ENCODE data around the gene PLXDC1.
"Not testable (repeated sequence)": the region's sequence is repeated elsewhere in the genome, so short reads cannot be mapped to it uniquely, and the experiment has no call there.

PLXDC1 gene

GRCh38 chr17:39126436-39126835, 25.0 kb downstream of the PLXDC1 start:
- no peaks in the 10 kb centered on the region for H3K79me2 ChIP-seq (ENCODE audit: control insufficient read depth, insufficient read depth, low read length)
- H3K4me3 ChIP-seq (ENCODE audit: low read length) = no peak overlapping the region
- no peak overlapping the region for H3K4me2 ChIP-seq (ENCODE audit: low read length)
- no peaks in the 10 kb centered on the region for H3K4me1 ChIP-seq (ENCODE audit: control insufficient read depth, low read depth, low read length)
- no peak overlapping the region for H2AK5ac ChIP-seq (ENCODE audit: low read length)
- no peak overlapping the region for H2BK5ac ChIP-seq (ENCODE audit: low read length)
- H3K36me3 ChIP-seq (ENCODE audit: control insufficient read depth, insufficient read depth, low read length) = no peaks in the 10 kb centered on the region
- no peak overlapping the region for H2BK120ac ChIP-seq (ENCODE audit: low read depth, low read length)
- no peaks in the 10 kb centered on the region for H3K79me1 ChIP-seq (ENCODE audit: low read length)
- no peaks in the 10 kb centered on the region for H3K27me3 ChIP-seq (ENCODE audit: insufficient read depth, low read length, poor library complexity)
- no peak overlapping the region for H4K8ac ChIP-seq (ENCODE audit: low read depth, low read length)
- no peak overlapping the region for H3K23ac ChIP-seq (ENCODE audit: low read length)
- H3K9ac ChIP-seq (ENCODE audit: low read length) = no peak overlapping the region
- no peak overlapping the region for H3K4ac ChIP-seq (ENCODE audit: low read depth, low read length)
- no peak overlapping the region for H4K5ac ChIP-seq (ENCODE audit: low read length)
- no peak for DNase-seq
- no peak overlapping the region for H3K27ac ChIP-seq (ENCODE audit: low read depth, low read length)
- H3K56ac ChIP-seq (ENCODE audit: low read length) = no peak overlapping the region
- no CpG with 5 or more reads among the region's 6 CpGs for WGBS (ENCODE audit: extremely low coverage, insufficient coverage, low lambda C conversion rate)
- H3K18ac ChIP-seq (ENCODE audit: low read length) = no peak overlapping the region
- H2BK15ac ChIP-seq (replicated peaks; ENCODE audit: low read depth) = no peak overlapping the region

- Histone ChIP-seq H4K5ac (ENCODE audit: low read length) (no peak overlapping the region), H3K56ac (ENCODE audit: low read length) (no peak overlapping the region), H2BK120ac (ENCODE audit: low read depth, low read length) (no peak overlapping the region), H2AK5ac (ENCODE audit: low read length) (no peak overlapping the region), H4K8ac (ENCODE audit: low read depth, low read length) (no peak overlapping the region), H3K27me3 (ENCODE audit: insufficient read depth, low read length, poor library complexity) (no peaks in the 10 kb centered on the region), H2BK15ac (replicated peaks; ENCODE audit: low read depth) (no peak overlapping the region), H2BK5ac (ENCODE audit: low read length) (no peak overlapping the region), H3K27ac (ENCODE audit: low read depth, low read length) (no peak overlapping the region), H3K23ac (ENCODE audit: low read length) (no peak overlapping the region), H3K79me2 (ENCODE audit: control insufficient read depth, insufficient read depth, low read length) (no peaks in the 10 kb centered on the region), H3K4me2 (ENCODE audit: low read length) (no peak overlapping the region), H3K36me3 (ENCODE audit: control insufficient read depth, insufficient read depth, low read length) (no peaks in the 10 kb centered on the region), H3K18ac (ENCODE audit: low read length) (no peak overlapping the region), H3K4ac (ENCODE audit: low read depth, low read length) (no peak overlapping the region), H3K9ac (ENCODE audit: low read length) (no peak overlapping the region), H3K4me1 (ENCODE audit: control insufficient read depth, low read depth, low read length) (no peaks in the 10 kb centered on the region), H3K79me1 (ENCODE audit: low read length) (no peaks in the 10 kb centered on the region), H3K4me3 (ENCODE audit: low read length) (no peak overlapping the region)
- no CpG with 5 or more reads among the region's 2 CpGs for WGBS (ENCODE audit: extremely low coverage, insufficient coverage, low lambda C conversion rate)
- no peak for DNase-seq
These were observed 26.1 kb downstream of the PLXDC1 start for GRCh38 chr17:39125143-39125875.

GRCh38 chr17:39123627-39124026, 27.8 kb downstream of the PLXDC1 start:
- Histone ChIP-seq H3K18ac (ENCODE audit: low read length) (no peak overlapping the region), H2AK5ac (ENCODE audit: low read length) (no peak overlapping the region), H4K8ac (ENCODE audit: low read depth, low read length) (no peak overlapping the region), H3K4me2 (ENCODE audit: low read length) (no peak overlapping the region), H3K56ac (ENCODE audit: low read length) (no peak overlapping the region), H3K79me2 (ENCODE audit: control insufficient read depth, insufficient read depth, low read length) (no peaks in the 10 kb centered on the region), H3K4me3 (ENCODE audit: low read length) (no peak overlapping the region), H2BK15ac (replicated peaks; ENCODE audit: low read depth) (no peak overlapping the region), H3K4ac (ENCODE audit: low read depth, low read length) (no peak overlapping the region), H3K36me3 (ENCODE audit: control insufficient read depth, insufficient read depth, low read length) (no peaks in the 10 kb centered on the region), H3K27ac (ENCODE audit: low read depth, low read length) (no peak overlapping the region), H3K23ac (ENCODE audit: low read length) (no peak overlapping the region), H4K5ac (ENCODE audit: low read length) (no peak overlapping the region), H3K4me1 (ENCODE audit: control insufficient read depth, low read depth, low read length) (no peaks in the 10 kb centered on the region), H3K9ac (ENCODE audit: low read length) (no peak overlapping the region), H3K79me1 (ENCODE audit: low read length) (no peaks in the 10 kb centered on the region), H3K27me3 (ENCODE audit: insufficient read depth, low read length, poor library complexity) (no peaks in the 10 kb centered on the region), H2BK5ac (ENCODE audit: low read length) (no peak overlapping the region), H2BK120ac (ENCODE audit: low read depth, low read length) (no peak overlapping the region)
- no CpG with 5 or more reads among the region's 9 CpGs for WGBS (ENCODE audit: extremely low coverage, insufficient coverage, low lambda C conversion rate)
- DNase-seq = no peak

GRCh38 chr17:39122991-39123390, 28.4 kb downstream of the PLXDC1 start:
- Histone ChIP-seq H2BK15ac (replicated peaks; ENCODE audit: low read depth) (no peak overlapping the region), H4K5ac (ENCODE audit: low read length) (no peak overlapping the region), H3K27ac (ENCODE audit: low read depth, low read length) (no peak overlapping the region), H3K4me3 (ENCODE audit: low read length) (no peak overlapping the region), H3K4ac (ENCODE audit: low read depth, low read length) (no peak overlapping the region), H3K79me2 (ENCODE audit: control insufficient read depth, insufficient read depth, low read length) (no peaks in the 10 kb centered on the region), H3K4me1 (ENCODE audit: control insufficient read depth, low read depth, low read length) (no peaks in the 10 kb centered on the region), H3K4me2 (ENCODE audit: low read length) (no peak overlapping the region), H2BK120ac (ENCODE audit: low read depth, low read length) (no peak overlapping the region), H3K36me3 (ENCODE audit: control insufficient read depth, insufficient read depth, low read length) (no peaks in the 10 kb centered on the region), H4K8ac (ENCODE audit: low read depth, low read length) (no peak overlapping the region), H3K18ac (ENCODE audit: low read length) (no peak overlapping the region), H3K27me3 (ENCODE audit: insufficient read depth, low read length, poor library complexity) (no peaks in the 10 kb centered on the region), H2BK5ac (ENCODE audit: low read length) (no peak overlapping the region), H3K56ac (ENCODE audit: low read length) (no peak overlapping the region), H3K23ac (ENCODE audit: low read length) (no peak overlapping the region), H2AK5ac (ENCODE audit: low read length) (no peak overlapping the region), H3K9ac (ENCODE audit: low read length) (no peak overlapping the region), H3K79me1 (ENCODE audit: low read length) (no peaks in the 10 kb centered on the region)
- WGBS (ENCODE audit: extremely low coverage, insufficient coverage, low lambda C conversion rate) = no CpG with 5 or more reads among the region's 7 CpGs
- DNase-seq = no peak

- not testable (repeated sequence) for H3K56ac ChIP-seq (ENCODE audit: low read length); H3K4me1 ChIP-seq (ENCODE audit: control insufficient read depth, low read depth, low read length); H4K8ac ChIP-seq (ENCODE audit: low read depth, low read length); H4K5ac ChIP-seq (ENCODE audit: low read length); H3K9ac ChIP-seq (ENCODE audit: low read length); H3K79me1 ChIP-seq (ENCODE audit: low read length); H3K4ac ChIP-seq (ENCODE audit: low read depth, low read length); H3K4me2 ChIP-seq (ENCODE audit: low read length); H2BK120ac ChIP-seq (ENCODE audit: low read depth, low read length); H3K27me3 ChIP-seq (ENCODE audit: insufficient read depth, low read length, poor library complexity); H3K18ac ChIP-seq (ENCODE audit: low read length); H3K23ac ChIP-seq (ENCODE audit: low read length); H2AK5ac ChIP-seq (ENCODE audit: low read length); H3K79me2 ChIP-seq (ENCODE audit: control insufficient read depth, insufficient read depth, low read length); H3K36me3 ChIP-seq (ENCODE audit: control insufficient read depth, insufficient read depth, low read length); H2BK5ac ChIP-seq (ENCODE audit: low read length); H3K4me3 ChIP-seq (ENCODE audit: low read length); DNase-seq; H2BK15ac ChIP-seq (replicated peaks; ENCODE audit: low read depth); H3K27ac ChIP-seq (ENCODE audit: low read depth, low read length)
- no CpG with 5 or more reads among the region's 10 CpGs for WGBS (ENCODE audit: extremely low coverage, insufficient coverage, low lambda C conversion rate)
These were observed 29.5 kb downstream of the PLXDC1 start for GRCh38 chr17:39121919-39122318.
